ENCODE results near the gene CP. TPM values are rescaled to one million over a fixed set of nuclear protein-coding genes. Genes with fewer than 3 reads are reported as not detected.

Gene CP
- total RNA-seq, 1 donor from 2014 or later, result 1.7 TPM

Other genes starting within 250 kb of the CP start
- 5.1 TPM for gene GYG1, start 230.3 kb downstream of the CP start, total RNA-seq
- 115 TPM for gene HLTF, start 135.3 kb downstream of the CP start, total RNA-seq
- 29.0 TPM for gene HPS3, start 92.2 kb downstream of the CP start, total RNA-seq
- gene TM4SF18, start 111.8 kb upstream of the CP start, total RNA-seq, result 5.6 TPM
- gene TM4SF1, start 155.8 kb upstream of the CP start, total RNA-seq, result 18.2 TPM